Right cardiac atrium (tissue), 5 donors: ENCODE data around the gene SDF2L1. TPM values are rescaled to one million over a fixed set of nuclear protein-coding genes. Genes with fewer than 3 reads are reported as not detected.
A peak's percentile ranks its signal among the peaks of the same experiment; 100 is the strongest.
"Not testable (repeated sequence)": the region's sequence is repeated elsewhere in the genome, so short reads cannot be mapped to it uniquely, and the experiment has no call there.

ENCODE experiments used
- ATAC-seq, 2 donors: fragments of 200-7000 bp; cut with Tn5 transposase; one replicate each; pipeline versions ENCODE4 v1.8.0 to v1.9.1; 2020; ENCODE audit warnings: moderate library complexity in 2 of 2, mild to moderate bottlenecking in 1 of 2
- DNase-seq, 3 donors: peaks; one replicate each; pipeline ENCODE4 v3.0.0-alpha.2; 2020
- H3K27ac ChIP-seq: one replicate; pipeline ENCODE4 v1.5.1; 2013; ENCODE audit warnings: mild to moderate bottlenecking, low read length, control low read depth, moderate library complexity
- H3K27me3 ChIP-seq: one replicate; pipeline ENCODE4 v1.6.1; 2013; ENCODE audit not compliant: control insufficient read depth, insufficient read depth
- H3K4me1 ChIP-seq: one replicate; pipeline ENCODE4 v1.6.1; 2013; ENCODE audit warnings: low read length; ENCODE audit not compliant: control insufficient read depth, insufficient read depth
- H3K4me3 ChIP-seq: one replicate; pipeline ENCODE4 v1.5.1; 2013; ENCODE audit warnings: low read length, control low read depth
- H3K9me3 ChIP-seq: one replicate; pipeline ENCODE4 v1.6.1; 2013; ENCODE audit warnings: low read length; ENCODE audit not compliant: control insufficient read depth
- whole genome bisulfite sequencing: extraction: QIAGEN DNeasy Blood & Tissue Kit; methylation state at CpG from one replicate; pipeline ENCODE4 v1.1.7; 2013; 5-methylcytosine and 5-hydroxymethylcytosine counted together
- intact Hi-C, 4 donors: fragments of 100-400 bp; cut with DNase I; formaldehyde crosslinking; loops; one replicate each; pipeline versions ENCODE4 v1.11.0 to v1.14.0; 2022 to 2023
- polyA plus RNA-seq: library from polyadenylated mRNA; stranded (reverse); fragments of 200-250 nt; gene quantifications from one replicate; pipeline ENCODE4 v1.2.3, GENCODE V29; 2013
- total RNA-seq, 4 donors: library from RNA; stranded (reverse); fragmentation: NEBNext Ultra II Directional; extraction: Animal tissue kit (Norgen Biotek cat#: 25700); gene quantifications; one replicate each; pipeline ENCODE4 v1.2.1, GENCODE V29; 2021
- donor health status: healthy with polysubstance abuse.
- donor health status: DM: no; HTN: yes; CAD: no.
- donor health status: DM: no; HTN: no; CAD: no.
- donor health status: DM: no; HTN: yes; CAD: no; lungs with severe emphysema.
- donor health status: DM: yes; HTN: yes; CAD: no.

The SDF2L1 gene
- total and polyA plus RNA-seq, 5 donors = 14.4 to 37.5 (median 34.9) TPM

GRCh38 chr22:21605887-21606564, 36.1 kb upstream of the SDF2L1 start:
- Histone ChIP-seq H3K9me3 (no peaks in the 10 kb centered on the region), H3K27me3 (no peaks in the 10 kb centered on the region), H3K27ac (no peak overlapping the region), H3K4me3 (no peak overlapping the region), H3K4me1 (peaks cover 7% of the 10 kb centered on the region)
- DNase-seq (no peak), ATAC-seq (no peak)
- 97% methylated on average over 7 of the region's 7 CpGs for WGBS
- intact Hi-C loops = no loop called here

GRCh38 chr22:21606775-21607174, 35.3 kb upstream of the SDF2L1 start:
- Histone ChIP-seq H3K27ac (no peak overlapping the region), H3K27me3 (no peaks in the 10 kb centered on the region), H3K4me3 (no peak overlapping the region), H3K4me1 (peaks cover 7% of the 10 kb centered on the region), H3K9me3 (no peaks in the 10 kb centered on the region)
- DNase-seq (no peak), ATAC-seq (peak in 1 of 2 donors; percentile 17)
- WGBS = 97% methylated on average over 8 of the region's 8 CpGs
- intact Hi-C loops = no loop called here

DNA sequence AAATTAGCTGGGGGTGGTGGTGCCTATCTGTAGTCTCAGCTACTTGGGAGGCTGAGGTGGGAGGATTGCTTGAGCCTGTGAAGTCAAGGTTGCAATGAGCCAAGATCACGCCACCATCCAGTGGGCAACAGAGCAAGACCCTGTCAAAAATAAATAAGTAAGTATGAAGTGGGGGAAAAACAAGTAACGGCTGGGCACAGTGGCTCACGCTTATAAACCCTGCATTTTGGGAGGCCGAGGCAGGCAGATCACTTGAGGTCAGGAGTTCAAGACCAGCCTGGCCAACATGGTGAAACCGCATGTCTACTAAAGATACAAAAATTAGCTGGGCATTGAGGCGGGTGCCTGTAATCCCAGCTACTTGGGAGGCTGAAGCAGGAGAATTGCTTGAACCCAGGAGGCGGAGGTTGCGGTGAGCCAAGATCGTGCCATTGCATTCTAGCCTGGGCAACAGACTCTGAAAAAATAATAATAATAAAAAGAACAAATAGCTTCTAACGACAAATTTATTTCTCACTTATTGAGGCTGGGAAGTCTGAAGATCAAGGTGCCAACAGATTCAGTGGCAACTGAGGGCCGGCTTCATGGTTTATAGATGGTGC, 32.4 kb upstream of the SDF2L1 start:
- 97% methylated on average over 11 of the region's 11 CpGs for WGBS
- H3K27ac ChIP-seq, H3K27me3 ChIP-seq, intact Hi-C loops, H3K9me3 ChIP-seq, ATAC-seq, H3K4me3 ChIP-seq, H3K4me1 ChIP-seq, DNase-seq: not testable (repeated sequence)

- intact Hi-C loops = no loop called here
- Histone ChIP-seq H3K4me3 (no peak overlapping the region), H3K27ac (no peak overlapping the region), H3K9me3 (no peaks in the 10 kb centered on the region), H3K4me1 (peaks cover 4% of the 10 kb centered on the region), H3K27me3 (no peaks in the 10 kb centered on the region)
- DNase-seq (peak in 1 of 3 donors; percentile 25), ATAC-seq (peak in 1 of 2 donors; percentile 15)
- 90% methylated on average over 4 of the region's 4 CpGs for WGBS
Observed at GRCh38 chr22:21611210-21611977, 30.7 kb upstream of the SDF2L1 start.

- peak in 1 of 3 donors; percentile 10 for DNase-seq
- H3K27ac ChIP-seq = no peak overlapping the region
- intact Hi-C loops = no loop called here
- 90% methylated on average over 7 of the region's 7 CpGs for WGBS
- H3K4me3 ChIP-seq = no peak overlapping the region
- no peak for ATAC-seq
- peaks cover 2% of the 10 kb centered on the region for H3K4me1 ChIP-seq
- H3K9me3 ChIP-seq = no peaks in the 10 kb centered on the region
- H3K27me3 ChIP-seq = no peaks in the 10 kb centered on the region
Observed at GRCh38 chr22:21612858-21613257, 29.2 kb upstream of the SDF2L1 start.

GRCh38 chr22:21613553-21614233, 28.4 kb upstream of the SDF2L1 start:
- H3K9me3 ChIP-seq = no peaks in the 10 kb centered on the region
- H3K4me3 ChIP-seq = no peak overlapping the region
- peaks cover 2% of the 10 kb centered on the region for H3K4me1 ChIP-seq
- H3K27me3 ChIP-seq = no peaks in the 10 kb centered on the region
- ATAC-seq (no peak), DNase-seq (no peak)
- intact Hi-C loops = no loop called here
- no peak overlapping the region for H3K27ac ChIP-seq
- 93% methylated on average over 4 of the region's 4 CpGs for WGBS

GRCh38 chr22:21615731-21616130, 26.4 kb upstream of the SDF2L1 start:
- no peaks in the 10 kb centered on the region for H3K9me3 ChIP-seq
- peaks cover 3% of the 10 kb centered on the region for H3K4me1 ChIP-seq
- DNase-seq (no peak), ATAC-seq (no peak)
- no peak overlapping the region for H3K27ac ChIP-seq
- no peak overlapping the region for H3K4me3 ChIP-seq
- intact Hi-C loops = no loop called here
- WGBS = 82% methylated on average over 4 of the region's 4 CpGs
- no peaks in the 10 kb centered on the region for H3K27me3 ChIP-seq

DNA sequence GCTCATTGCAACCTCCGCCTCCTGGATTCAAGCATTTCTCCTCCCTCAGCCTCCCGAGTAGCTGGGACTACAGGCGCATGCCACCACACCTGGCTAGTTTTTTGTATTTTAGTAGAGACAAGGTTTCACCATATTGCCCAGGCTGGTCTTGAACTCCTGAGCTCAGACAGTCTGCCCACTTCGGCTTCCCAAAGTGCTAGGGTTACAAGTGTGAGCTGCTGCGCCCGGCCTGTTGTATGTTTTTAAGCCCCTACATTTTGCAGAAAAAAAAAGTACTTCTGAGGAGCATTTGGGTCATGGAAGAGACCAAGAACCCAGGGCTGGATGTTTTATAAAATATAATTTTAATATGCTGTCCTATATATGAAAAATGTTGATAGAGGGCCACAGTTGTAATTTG, 24.8 kb upstream of the SDF2L1 start:
- H3K27me3 ChIP-seq, H3K4me3 ChIP-seq, DNase-seq, H3K27ac ChIP-seq, intact Hi-C loops, H3K9me3 ChIP-seq, ATAC-seq, H3K4me1 ChIP-seq: not testable (repeated sequence)
- WGBS = 96% methylated on average over 6 of the region's 6 CpGs

GRCh38 chr22:21621025-21621424, 21.1 kb upstream of the SDF2L1 start:
- DNase-seq (no peak), ATAC-seq (no peak)
- Histone ChIP-seq H3K4me3 (no peak overlapping the region), H3K27ac (no peak overlapping the region), H3K4me1 (peaks cover 11% of the 10 kb centered on the region), H3K27me3 (no peaks in the 10 kb centered on the region), H3K9me3 (no peaks in the 10 kb centered on the region)
- WGBS = 87% methylated on average over 3 of the region's 3 CpGs
- intact Hi-C loops = no loop called here

GRCh38 chr22:21622011-21622918, 19.8 kb upstream of the SDF2L1 start:
- Histone ChIP-seq H3K9me3 (no peaks in the 10 kb centered on the region), H3K4me3 (no peak overlapping the region), H3K27ac (no peak overlapping the region), H3K4me1 (peaks cover 11% of the 10 kb centered on the region), H3K27me3 (no peaks in the 10 kb centered on the region)
- ATAC-seq = no peak
- intact Hi-C loops = no loop called here
- 69% methylated on average over 17 of the region's 17 CpGs for WGBS
- no peak for DNase-seq
